Femur (tissue), 1 donor: ENCODE results near the gene APBA2.

ENCODE experiments used
- DNase-seq: peaks from one replicate; pipeline ENCODE4 v3.0.0-alpha.2; 2017

APBA2 gene

DNA sequence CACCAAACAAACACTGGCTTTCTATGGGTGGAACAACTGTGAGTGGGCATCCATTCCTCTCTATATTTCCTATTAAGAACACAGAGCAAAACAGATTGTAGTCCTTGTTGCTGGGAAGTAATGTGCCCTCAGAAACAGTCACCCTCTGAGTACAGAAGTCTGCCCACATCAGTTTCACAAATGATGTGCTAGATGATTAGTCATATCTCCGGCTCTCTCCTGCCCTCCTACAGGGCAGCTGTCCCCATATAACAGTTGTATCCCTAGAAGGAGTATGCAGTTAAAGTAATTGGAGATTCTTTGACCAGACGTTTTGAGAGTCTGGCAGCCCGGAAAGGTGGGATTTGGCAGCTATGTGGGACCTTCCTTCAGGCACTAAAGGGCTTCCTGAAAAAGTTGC, 159.9 kb downstream of the APBA2 start:
- DNase-seq = no peak

GRCh38 chr15:29046281-29046810, 160.6 kb downstream of the APBA2 start:
- DNase-seq = peak; percentile 8

GRCh38 chr15:29046977-29047376, 161.2 kb downstream of the APBA2 start:
- DNase-seq = no peak

- DNase-seq = no peak
These were observed 162.2 kb downstream of the APBA2 start for GRCh38 chr15:29048011-29048410.

DNA sequence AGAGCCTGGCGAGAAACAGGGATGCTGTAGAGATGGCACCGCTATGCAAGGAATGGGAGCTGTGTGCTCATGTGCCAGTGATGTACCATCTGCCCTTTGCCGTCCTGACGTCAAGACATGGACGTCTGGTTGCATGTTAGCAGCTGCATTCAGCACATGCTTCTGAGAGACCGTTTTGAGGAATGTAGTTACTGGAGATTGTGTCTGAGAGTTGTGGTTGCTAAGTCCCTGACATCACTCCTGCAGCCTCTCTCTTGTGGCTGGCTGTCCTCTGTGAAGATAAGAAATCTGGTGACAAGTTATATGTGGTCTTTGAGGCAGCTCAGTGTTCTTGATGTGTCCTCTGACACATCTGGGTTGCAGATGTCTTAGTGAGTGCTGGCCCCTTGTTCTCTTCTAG, 165.1 kb downstream of the APBA2 start:
- no peak for DNase-seq

GRCh38 chr15:29051422-29051821, 165.6 kb downstream of the APBA2 start:
- DNase-seq = no peak

DNA sequence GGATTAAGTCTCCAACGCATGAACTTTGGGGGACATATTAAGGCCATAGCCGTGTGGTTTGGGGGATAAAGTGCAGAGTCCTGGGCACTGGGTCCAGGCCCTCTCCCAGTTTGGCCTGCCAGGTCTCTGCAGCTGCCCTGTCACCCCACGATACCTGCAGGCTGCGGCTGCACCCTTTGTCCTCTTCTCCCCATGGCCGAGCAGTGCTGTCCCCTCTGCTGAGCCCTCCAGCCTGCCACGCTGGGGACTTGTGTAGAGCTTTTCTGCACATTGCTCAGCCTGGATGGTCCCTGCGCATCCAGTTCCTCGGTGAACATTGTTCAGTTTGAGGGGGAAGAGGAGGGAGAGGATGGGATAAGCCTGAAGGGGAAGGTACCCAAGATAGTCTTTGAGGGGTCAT, 167.2 kb downstream of the APBA2 start:
- DNase-seq = no peak

- DNase-seq = no peak
These were observed 167.9 kb downstream of the APBA2 start for GRCh38 chr15:29053661-29054131.

DNA sequence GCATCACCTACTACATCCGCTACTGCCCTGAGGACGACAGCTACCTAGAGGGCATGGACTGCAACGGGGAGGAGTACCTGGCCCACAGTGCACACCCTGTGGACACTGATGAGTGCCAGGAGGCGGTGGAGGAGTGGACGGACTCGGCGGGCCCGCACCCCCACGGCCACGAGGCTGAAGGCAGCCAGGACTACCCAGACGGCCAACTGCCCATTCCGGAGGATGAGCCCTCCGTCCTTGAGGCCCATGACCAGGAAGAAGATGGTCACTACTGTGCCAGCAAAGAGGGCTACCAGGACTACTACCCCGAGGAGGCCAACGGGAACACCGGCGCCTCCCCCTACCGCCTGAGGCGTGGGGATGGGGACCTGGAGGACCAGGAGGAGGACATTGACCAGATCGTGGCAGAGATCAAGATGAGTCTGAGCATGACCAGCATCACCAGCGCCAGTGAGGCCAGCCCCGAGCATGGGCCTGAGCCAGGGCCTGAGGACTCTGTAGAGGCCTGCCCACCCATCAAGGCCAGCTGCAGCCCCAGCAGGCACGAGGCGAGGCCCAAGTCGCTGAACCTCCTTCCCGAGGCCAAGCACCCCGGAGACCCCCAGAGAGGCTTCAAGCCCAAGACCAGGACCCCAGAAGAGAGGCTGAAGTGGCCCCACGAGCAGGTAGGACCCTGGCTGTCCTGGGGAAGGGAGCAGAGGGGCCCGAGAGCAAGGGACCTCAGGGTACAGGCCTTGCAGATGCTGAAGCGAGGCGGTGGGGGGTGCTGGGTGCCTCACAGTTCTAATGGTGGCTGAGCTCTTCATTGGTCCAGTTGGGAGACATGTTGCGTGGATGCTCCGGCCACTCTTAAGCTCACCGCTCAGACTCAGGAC, 168.6 kb downstream of the APBA2 start:
- DNase-seq = no peak

- DNase-seq = no peak
These were observed 170.1 kb downstream of the APBA2 start for GRCh38 chr15:29055876-29056275.

GRCh38 chr15:29056839-29057450, 171.2 kb downstream of the APBA2 start:
- DNase-seq = no peak

- DNase-seq = no peak
These were observed 172.1 kb downstream of the APBA2 start for GRCh38 chr15:29057856-29058255.

DNA sequence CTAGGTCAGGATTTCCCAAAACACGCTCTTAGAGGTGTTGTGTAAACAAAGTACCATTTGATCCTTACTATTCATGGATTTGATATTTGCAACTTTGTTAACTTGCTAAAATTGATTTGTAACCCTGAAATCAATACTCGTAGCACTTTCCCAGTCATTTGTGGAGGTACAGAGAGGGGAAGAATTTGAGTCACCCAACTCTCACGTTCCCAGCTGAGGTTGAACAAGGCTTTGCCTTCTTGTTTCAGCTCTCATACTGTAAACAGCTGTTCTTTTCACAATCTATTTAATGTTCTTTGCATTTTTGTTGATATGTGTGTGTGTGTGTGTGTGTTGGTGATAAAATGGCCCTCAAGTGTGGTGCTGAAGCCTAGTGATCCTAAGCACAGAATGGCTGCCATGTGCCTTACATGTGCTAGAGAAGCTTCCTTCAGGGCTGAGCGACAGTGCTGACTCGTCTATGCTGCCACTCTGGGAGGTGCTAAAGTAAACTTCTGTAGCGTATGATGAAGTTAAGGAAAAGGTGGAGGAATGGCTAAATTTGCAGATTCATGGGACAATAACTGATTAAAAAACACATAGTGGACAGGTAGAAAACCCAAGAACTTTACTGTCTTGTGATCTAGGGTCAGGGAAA, 173.2 kb downstream of the APBA2 start:
- no peak for DNase-seq

- no peak for DNase-seq
These were observed 174.3 kb downstream of the APBA2 start for GRCh38 chr15:29059871-29060640.

DNA sequence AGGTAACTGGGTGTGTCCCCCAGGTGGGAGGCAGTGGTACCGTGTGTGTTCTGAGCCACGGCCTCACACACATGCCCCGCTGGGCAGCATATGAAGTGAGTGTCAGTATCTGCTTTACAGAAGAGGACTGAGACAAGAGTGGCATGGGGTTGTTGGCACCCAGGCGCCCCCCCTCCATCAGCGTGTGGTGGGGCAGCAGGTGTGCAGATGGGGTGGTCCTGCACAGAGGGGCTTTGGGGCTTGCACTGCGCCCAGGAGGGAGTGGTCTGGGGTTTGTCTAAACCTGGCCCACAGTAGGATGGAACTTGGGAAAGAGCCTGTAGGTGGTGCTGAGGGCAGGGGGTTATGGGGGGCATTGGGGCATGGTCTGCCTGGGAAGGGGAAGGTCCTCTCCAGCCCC, 176.0 kb downstream of the APBA2 start:
- no peak for DNase-seq

GRCh38 chr15:29062179-29062591, 176.4 kb downstream of the APBA2 start:
- DNase-seq = no peak

- no peak for DNase-seq
These were observed 176.9 kb downstream of the APBA2 start for GRCh38 chr15:29062626-29063025.

- DNase-seq = no peak
These were observed 177.9 kb downstream of the APBA2 start for GRCh38 chr15:29063646-29064045.

GRCh38 chr15:29064290-29064689, 178.5 kb downstream of the APBA2 start:
- no peak for DNase-seq

- no peak for DNase-seq
These were observed 179.0 kb downstream of the APBA2 start for GRCh38 chr15:29064731-29065130.

GRCh38 chr15:29065571-29065970, 179.8 kb downstream of the APBA2 start:
- DNase-seq = no peak

DNA sequence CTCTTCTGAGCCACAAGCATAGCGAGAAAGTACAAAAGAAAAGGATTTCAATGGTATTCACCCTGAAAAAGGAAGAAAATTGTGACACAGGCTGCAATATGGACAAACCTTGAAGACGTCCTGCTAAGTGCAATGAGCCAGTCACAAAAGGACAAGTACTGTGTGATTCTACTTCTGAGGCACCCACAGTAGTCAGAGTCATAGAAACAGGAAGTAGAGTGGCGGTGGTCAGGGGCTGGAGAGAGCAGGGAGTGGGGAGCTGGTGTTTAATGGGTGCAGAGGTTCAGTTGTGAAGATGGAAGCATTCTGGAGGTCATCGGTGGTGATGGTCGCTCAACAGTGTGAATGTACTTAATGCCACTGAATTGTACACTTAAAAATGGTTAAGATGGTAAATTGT, 180.5 kb downstream of the APBA2 start:
- DNase-seq = no peak

- no peak for DNase-seq
These were observed 181.1 kb downstream of the APBA2 start for GRCh38 chr15:29066838-29067237.
